A204.1 (cell line): Measurements from ENCODE around the gene MSMB.
"Not testable (repeated sequence)": the region's sequence is repeated elsewhere in the genome, so short reads cannot be mapped to it uniquely, and the experiment has no call there.

Source experiments
- FAIRE-seq: peaks from 2 replicates; lab custom pipeline; 2012; peaks lifted over from hg19 to GRCh38; lab: Jason Lieb, UNC

Gene MSMB

GRCh38 chr10:46069771-46070463 lies 23.8 kb upstream of the MSMB start:
- no peak for FAIRE-seq

GRCh38 chr10:46068905-46069304 lies 22.8 kb upstream of the MSMB start:
- no peak for FAIRE-seq

GRCh38 chr10:46068117-46068516 lies 22.0 kb upstream of the MSMB start:
- no peak for FAIRE-seq

- FAIRE-seq: no peak
Measured at GRCh38 chr10:46064269-46064817, 18.3 kb upstream of the MSMB start.

GRCh38 chr10:46062723-46063428 lies 16.8 kb upstream of the MSMB start:
- no peak for FAIRE-seq

- FAIRE-seq: no peak
Measured at GRCh38 chr10:46060706-46061105, 14.6 kb upstream of the MSMB start.

GRCh38 chr10:46057927-46058326 lies 11.9 kb upstream of the MSMB start:
- FAIRE-seq: not testable (repeated sequence)

- FAIRE-seq: no peak
Measured at GRCh38 chr10:46057038-46057437, 11.0 kb upstream of the MSMB start.

- FAIRE-seq: no peak
Measured at GRCh38 chr10:46055771-46056170, 9.7 kb upstream of the MSMB start.

- FAIRE-seq: no peak
Measured at GRCh38 chr10:46053534-46054434, 7.7 kb upstream of the MSMB start.

- no peak for FAIRE-seq
Measured at GRCh38 chr10:46052791-46053375, 6.8 kb upstream of the MSMB start.

- no peak for FAIRE-seq
Measured at GRCh38 chr10:46052057-46052790, 6.2 kb upstream of the MSMB start.

GRCh38 chr10:46050941-46051623 lies 5.0 kb upstream of the MSMB start:
- no peak for FAIRE-seq

- not testable (repeated sequence) for FAIRE-seq
Measured at GRCh38 chr10:46049497-46049831, 3.4 kb upstream of the MSMB start.

GRCh38 chr10:46048152-46048551 lies 2.1 kb upstream of the MSMB start:
- no peak for FAIRE-seq

GRCh38 chr10:46042527-46042926 lies 3.5 kb downstream of the MSMB start:
- no peak for FAIRE-seq

GRCh38 chr10:46040004-46040403 lies 6.1 kb downstream of the MSMB start:
- FAIRE-seq: no peak

GRCh38 chr10:46037107-46037825 lies 8.8 kb downstream of the MSMB start:
- FAIRE-seq: no peak

- FAIRE-seq: no peak
Measured at GRCh38 chr10:46035923-46036849, 9.9 kb downstream of the MSMB start.
